GM18909 (cell line): Measurements from ENCODE around the gene FZD4.
"Not testable (repeated sequence)": the region's sequence is repeated elsewhere in the genome, so short reads cannot be mapped to it uniquely, and the experiment has no call there.

ENCODE experiments used
- ATAC-seq: cut with Tn5 transposase; IDR thresholded peaks from one replicate; pipeline ENCODE4 v1.9.1; 2021; ENCODE audit warnings: mild to moderate bottlenecking; ENCODE audit not compliant: unreplicated experiment, poor library complexity

FZD4 gene

GRCh38 chr11:86955361-86956120, at the start of gene FZD4:
Gene FZD4, minus strand, starts transcription at chr11:86955395. Its CDS starts 310 bp downstream, at chr11:86955085.
- ATAC-seq, result peak; percentile 97

GRCh38 chr11:87004281-87004680, 49.1 kb upstream of the FZD4 start:
- not testable (repeated sequence) for ATAC-seq

GRCh38 chr11:87002918-87003317, 47.7 kb upstream of the FZD4 start:
- ATAC-seq, result no peak

GRCh38 chr11:86999859-87000753, 44.9 kb upstream of the FZD4 start:
- ATAC-seq, result no peak

GRCh38 chr11:86999388-86999787, 44.2 kb upstream of the FZD4 start:
- no peak for ATAC-seq

GRCh38 chr11:86996953-86997570, 41.9 kb upstream of the FZD4 start:
- no peak for ATAC-seq

- no peak for ATAC-seq
These were observed 37.8 kb upstream of the FZD4 start for GRCh38 chr11:86993031-86993430.

- ATAC-seq, result not testable (repeated sequence)
These were observed 37.1 kb upstream of the FZD4 start for GRCh38 chr11:86992340-86992739.

GRCh38 chr11:86991341-86991740, 36.1 kb upstream of the FZD4 start:
- no peak for ATAC-seq

- no peak for ATAC-seq
These were observed 35.3 kb upstream of the FZD4 start for GRCh38 chr11:86990515-86990914.

- ATAC-seq, result no peak
These were observed 34.8 kb upstream of the FZD4 start for GRCh38 chr11:86990031-86990430.

- no peak for ATAC-seq
These were observed 33.2 kb upstream of the FZD4 start for GRCh38 chr11:86988351-86988881.

GRCh38 chr11:86987679-86988078, 32.5 kb upstream of the FZD4 start:
- ATAC-seq, result no peak

- ATAC-seq, result no peak
These were observed 29.5 kb upstream of the FZD4 start for GRCh38 chr11:86984701-86985100.

- ATAC-seq, result no peak
These were observed 27.9 kb upstream of the FZD4 start for GRCh38 chr11:86983021-86983488.

GRCh38 chr11:86981777-86982540, 26.8 kb upstream of the FZD4 start:
- no peak for ATAC-seq

- ATAC-seq, result no peak
These were observed 25.0 kb upstream of the FZD4 start for GRCh38 chr11:86980086-86980796.

- peak; percentile 59 for ATAC-seq
These were observed 23.8 kb upstream of the FZD4 start for GRCh38 chr11:86978756-86979608.
